Neutrophil (primary cell): ENCODE results near the gene KANSL2.
"Not testable (repeated sequence)": the region's sequence is repeated elsewhere in the genome, so short reads cannot be mapped to it uniquely, and the experiment has no call there.

Experiments
- H3K27ac ChIP-seq: fragments of 200-600 bp; sonication (generic); 2 replicates; pipeline ENCODE4 v1.5.1; 2016; ENCODE audit warnings: mild to moderate bottlenecking, moderate library complexity
- H3K27me3 ChIP-seq: fragments of 200-600 bp; sonication (generic); 2 replicates; pipeline ENCODE4 v1.6.0; 2016; ENCODE audit warnings: mild to moderate bottlenecking
- H3K36me3 ChIP-seq: fragments of 200-600 bp; sonication (generic); 2 replicates; pipeline ENCODE4 v1.5.1; 2017
- H3K4me1 ChIP-seq, 2 experiments: fragments of 200-600 bp in 1 of 2; sonication (generic) in 1 of 2; 1 replicate in 1 of 2; 2 replicates in 1 of 2; pipeline versions ENCODE4 v1.5.1 to v1.6.1; 2013 to 2016; ENCODE audit warnings: low read depth in 1 of 2, low read length in 1 of 2, mild to moderate bottlenecking in 1 of 2, moderate library complexity in 1 of 2; ENCODE audit not compliant: control insufficient read depth in 1 of 2, insufficient read depth in 1 of 2
- H3K4me3 ChIP-seq, 2 experiments: fragments of 200-600 bp in 1 of 2; sonication (generic) in 1 of 2; 1 replicate in 1 of 2; 2 replicates in 1 of 2; pipeline ENCODE4 v1.5.1; 2013 to 2016; ENCODE audit warnings: low read depth in 1 of 2, low read length in 1 of 2, mild to moderate bottlenecking in 1 of 2, moderate library complexity in 1 of 2
- H3K9me3 ChIP-seq: fragments of 200-600 bp; sonication (generic); 2 replicates; pipeline ENCODE4 v1.5.1; 2016
- CTCF ChIP-seq: fragments of 200-600 bp; sonication (generic); IDR thresholded peaks from 2 replicates; pipeline ENCODE4 v1.5.1; 2016; ENCODE audit warnings: antibody characterized with exemption

Gene KANSL2, protein sequence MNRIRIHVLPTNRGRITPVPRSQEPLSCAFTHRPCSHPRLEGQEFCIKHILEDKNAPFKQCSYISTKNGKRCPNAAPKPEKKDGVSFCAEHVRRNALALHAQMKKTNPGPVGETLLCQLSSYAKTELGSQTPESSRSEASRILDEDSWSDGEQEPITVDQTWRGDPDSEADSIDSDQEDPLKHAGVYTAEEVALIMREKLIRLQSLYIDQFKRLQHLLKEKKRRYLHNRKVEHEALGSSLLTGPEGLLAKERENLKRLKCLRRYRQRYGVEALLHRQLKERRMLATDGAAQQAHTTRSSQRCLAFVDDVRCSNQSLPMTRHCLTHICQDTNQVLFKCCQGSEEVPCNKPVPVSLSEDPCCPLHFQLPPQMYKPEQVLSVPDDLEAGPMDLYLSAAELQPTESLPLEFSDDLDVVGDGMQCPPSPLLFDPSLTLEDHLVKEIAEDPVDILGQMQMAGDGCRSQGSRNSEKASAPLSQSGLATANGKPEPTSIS

GRCh38 chr12:48681710-48682532 is at the start of gene KANSL2:
Gene KANSL2 (minus strand): TSS chr12:48682238. CDS start chr12:48681632, 606 bp downstream.
- peaks cover 54 to 55% of the 10 kb centered on the region in 2 experiments for H3K4me1 ChIP-seq
- peak; percentile 53 for TF ChIP-seq CTCF
- peak within 1 kb of the TSS; percentile 87 for H3K27ac ChIP-seq
- H3K27me3 ChIP-seq, result no peaks in the 10 kb centered on the region
- peak within 1 kb of the TSS; percentile 83 to 95 for H3K4me3 ChIP-seq
- H3K36me3 ChIP-seq, result no peaks in the 10 kb centered on the region
- H3K9me3 ChIP-seq, result no peaks in the 10 kb centered on the region

DNA sequence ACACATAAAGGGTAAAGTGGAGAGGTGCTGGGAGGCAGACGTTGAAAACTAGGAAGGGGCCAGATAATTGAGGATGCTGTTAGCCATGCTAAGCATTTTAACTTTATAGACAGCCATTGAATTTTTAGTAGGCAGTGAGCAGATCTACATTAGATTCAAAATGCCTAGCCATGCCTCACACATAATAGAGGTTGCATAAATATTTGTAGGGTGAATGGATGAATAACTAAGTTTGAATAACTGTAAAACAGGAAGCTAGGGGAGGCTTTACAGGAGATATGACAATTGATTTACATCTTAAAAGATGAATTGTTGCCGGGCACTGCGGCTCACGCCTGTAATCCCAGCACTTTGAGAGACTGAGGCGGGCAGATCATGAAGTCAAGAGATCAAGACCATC is 46.8 kb upstream of the KANSL2 start:
- H3K4me3 ChIP-seq, result no peak overlapping the region
- H3K4me1 ChIP-seq, result no peaks in the 10 kb centered on the region
- no peak overlapping the region for H3K27ac ChIP-seq
- H3K36me3 ChIP-seq, result no peaks in the 10 kb centered on the region
- no peaks in the 10 kb centered on the region for H3K9me3 ChIP-seq
- TF ChIP-seq CTCF, result no peak
- H3K27me3 ChIP-seq, result peaks cover 3% of the 10 kb centered on the region

DNA sequence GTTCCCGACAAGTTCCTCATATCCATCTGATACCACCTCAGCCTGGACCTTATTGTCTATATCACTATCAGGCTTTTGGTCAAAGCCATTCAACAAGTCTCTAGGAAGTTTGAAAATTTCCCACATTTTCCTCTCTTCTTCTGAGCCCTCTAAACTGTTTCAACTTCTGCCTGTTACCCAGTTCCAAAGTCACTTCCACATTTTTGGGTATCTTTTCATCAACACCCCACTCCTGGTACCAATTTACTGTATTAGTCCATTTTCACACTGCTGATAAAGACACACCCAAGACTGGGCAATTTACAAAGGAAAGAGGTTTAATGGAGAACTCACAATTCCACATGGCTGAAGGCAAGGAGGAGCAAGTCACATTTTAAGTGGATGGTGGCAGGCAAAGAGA is 38.7 kb upstream of the KANSL2 start:
- H3K27me3 ChIP-seq, H3K9me3 ChIP-seq, H3K4me3 ChIP-seq, H3K27ac ChIP-seq, H3K36me3 ChIP-seq: not testable (repeated sequence)
- H3K4me1 ChIP-seq, result peaks cover 12 to 13% of the 10 kb centered on the region in 2 experiments

GRCh38 chr12:48720171-48720570 is 38.1 kb upstream of the KANSL2 start:
- not testable (repeated sequence) for H3K9me3 ChIP-seq, H3K27me3 ChIP-seq, H3K36me3 ChIP-seq, H3K27ac ChIP-seq, H3K4me3 ChIP-seq
- peaks cover 18% of the 10 kb centered on the region in 2 experiments for H3K4me1 ChIP-seq

DNA sequence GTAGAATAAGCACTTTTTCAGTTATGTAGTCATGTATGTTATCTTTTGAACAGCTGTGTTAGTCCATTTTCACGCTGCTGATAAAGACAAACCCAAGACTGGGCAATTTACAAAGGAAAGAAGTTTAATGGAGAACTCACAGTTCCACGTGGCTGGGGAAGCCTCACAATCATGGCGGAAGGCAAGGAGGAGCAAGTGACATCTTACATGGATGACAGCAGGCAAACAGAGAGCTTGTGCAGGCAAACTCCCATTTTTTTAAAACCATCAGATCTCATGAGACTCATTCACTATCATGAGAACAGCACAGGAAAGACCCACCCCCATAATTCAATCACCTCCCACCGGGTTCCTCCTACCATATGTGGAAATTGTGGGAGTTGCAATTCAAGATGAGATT is 37.0 kb upstream of the KANSL2 start:
- H3K27ac ChIP-seq, H3K27me3 ChIP-seq, H3K4me3 ChIP-seq, H3K36me3 ChIP-seq, H3K9me3 ChIP-seq: not testable (repeated sequence)
- H3K4me1 ChIP-seq, result peaks cover 23 to 24% of the 10 kb centered on the region in 2 experiments

- H3K9me3 ChIP-seq, result peaks cover 9% of the 10 kb centered on the region
- H3K36me3 ChIP-seq, result peaks cover 14% of the 10 kb centered on the region
- H3K4me3 ChIP-seq, result peak overlapping the region; percentile 83 to 88
- no peak for TF ChIP-seq CTCF
- H3K27ac ChIP-seq, result peak overlapping the region; percentile 95
- H3K27me3 ChIP-seq, result no peaks in the 10 kb centered on the region
- H3K4me1 ChIP-seq, result peaks cover 23 to 24% of the 10 kb centered on the region in 2 experiments
These were observed 35.2 kb upstream of the KANSL2 start for GRCh38 chr12:48717252-48717695.
